SU-DHL-6 (cell line): ENCODE data around the gene SMARCAD1.

Experiments
- H2AFZ ChIP-seq: fragments of 200-600 bp; sonication (generic); 2 replicates; pipeline ENCODE4 v1.6.1; 2014; ENCODE audit warnings: low read depth, mild to moderate bottlenecking, moderate library complexity, mixed read lengths, antibody characterized with exemption, low read length; ENCODE audit not compliant: severe bottlenecking
- H3F3A ChIP-seq: fragments of 200-600 bp; shearing (Covaris generic); 2 replicates; pipeline ENCODE4 v1.6.0; 2016; ENCODE audit warnings: antibody characterized with exemption, mild to moderate bottlenecking; ENCODE audit not compliant: insufficient read depth
- H3K27ac ChIP-seq: fragments of 200-600 bp; sonication (generic); 2 replicates; pipeline ENCODE4 v1.5.1; 2016; ENCODE audit warnings: low read depth, mild to moderate bottlenecking, low read length, moderate library complexity, mixed read lengths
- H3K27me3 ChIP-seq: fragments of 200-600 bp; sonication (generic), shearing (Covaris generic); 2 replicates; pipeline ENCODE4 v1.6.0; 2014; ENCODE audit warnings: mild to moderate bottlenecking, low read length
- H3K36me3 ChIP-seq: fragments of 200-600 bp; sonication (generic); 2 replicates; pipeline ENCODE4 v1.6.1; 2014; ENCODE audit warnings: mild to moderate bottlenecking, low read length, mixed read lengths
- H3K4me2 ChIP-seq: fragments of 300-600, 200-600 bp; shearing (Covaris generic), sonication (generic); 2 replicates; pipeline ENCODE4 v1.6.0; 2014; ENCODE audit warnings: low read length, low read depth, mild to moderate bottlenecking; ENCODE audit not compliant: poor library complexity, severe bottlenecking
- H3K4me3 ChIP-seq: fragments of 200-600 bp; sonication (generic); 2 replicates; pipeline ENCODE4 v1.5.1; 2014; ENCODE audit warnings: antibody characterized with exemption, low read length, mild to moderate bottlenecking, mixed read lengths; ENCODE audit not compliant: insufficient read depth, poor library complexity, severe bottlenecking
- H3K79me2 ChIP-seq: fragments of 200-600 bp; sonication (generic); 2 replicates; pipeline ENCODE4 v1.6.1; 2014; ENCODE audit warnings: mild to moderate bottlenecking, low read length, moderate library complexity; ENCODE audit not compliant: insufficient read depth
- H3K9ac ChIP-seq: fragments of 200-600 bp; sonication (generic); 2 replicates; pipeline ENCODE4 v1.7.0; 2014; ENCODE audit warnings: mild to moderate bottlenecking, low read length
- H3K9me2 ChIP-seq: fragments of 200-600 bp; sonication (generic); replicated peaks from 2 replicates; pipeline ENCODE4 v1.6.1; 2014; ENCODE audit warnings: low read length; ENCODE audit not compliant: insufficient read depth
- H3K9me3 ChIP-seq: fragments of 200-600 bp; sonication (generic); 2 replicates; pipeline ENCODE4 v1.6.1; 2014; ENCODE audit warnings: low read length, mixed read lengths; ENCODE audit not compliant: insufficient read depth
- H4K20me1 ChIP-seq: fragments of 200-600 bp; sonication (generic); 2 replicates; pipeline ENCODE4 v1.6.1; 2014; ENCODE audit warnings: low read depth, mild to moderate bottlenecking, antibody characterized with exemption, low read length, moderate library complexity, mixed read lengths
- EZH2phosphoT487 ChIP-seq: fragments of 200-600 bp; sonication (generic), shearing (Covaris generic); conservative IDR thresholded peaks from 2 replicates; pipeline ENCODE4 v1.6.1; 2018; ENCODE audit warnings: mild to moderate bottlenecking, antibody characterized with exemption, low read length, moderate library complexity, mixed read lengths
- TF ChIP-seq, protein P1 (sequence below): fragments of 200-600 bp; sonication (generic); IDR thresholded peaks from one replicate; pipeline ENCODE4 v1.5.1; 2017; ENCODE audit warnings: antibody characterized with exemption, mild to moderate bottlenecking, low read length, moderate library complexity; ENCODE audit not compliant: insufficient read depth, poor library complexity, severe bottlenecking

SMARCAD1 gene

GRCh38 chr4:94240384-94240783 is 32.7 kb downstream of the SMARCAD1 start:
- no peaks in the 10 kb centered on the region for H3K9me3 ChIP-seq
- no peaks in the 10 kb centered on the region for H3K36me3 ChIP-seq
- no peak for TF ChIP-seq EZH2phosphoT487
- TF ChIP-seq, protein P1, sequence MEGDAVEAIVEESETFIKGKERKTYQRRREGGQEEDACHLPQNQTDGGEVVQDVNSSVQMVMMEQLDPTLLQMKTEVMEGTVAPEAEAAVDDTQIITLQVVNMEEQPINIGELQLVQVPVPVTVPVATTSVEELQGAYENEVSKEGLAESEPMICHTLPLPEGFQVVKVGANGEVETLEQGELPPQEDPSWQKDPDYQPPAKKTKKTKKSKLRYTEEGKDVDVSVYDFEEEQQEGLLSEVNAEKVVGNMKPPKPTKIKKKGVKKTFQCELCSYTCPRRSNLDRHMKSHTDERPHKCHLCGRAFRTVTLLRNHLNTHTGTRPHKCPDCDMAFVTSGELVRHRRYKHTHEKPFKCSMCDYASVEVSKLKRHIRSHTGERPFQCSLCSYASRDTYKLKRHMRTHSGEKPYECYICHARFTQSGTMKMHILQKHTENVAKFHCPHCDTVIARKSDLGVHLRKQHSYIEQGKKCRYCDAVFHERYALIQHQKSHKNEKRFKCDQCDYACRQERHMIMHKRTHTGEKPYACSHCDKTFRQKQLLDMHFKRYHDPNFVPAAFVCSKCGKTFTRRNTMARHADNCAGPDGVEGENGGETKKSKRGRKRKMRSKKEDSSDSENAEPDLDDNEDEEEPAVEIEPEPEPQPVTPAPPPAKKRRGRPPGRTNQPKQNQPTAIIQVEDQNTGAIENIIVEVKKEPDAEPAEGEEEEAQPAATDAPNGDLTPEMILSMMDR, result no peak

GRCh38 chr4:94244087-94244828 is 36.6 kb downstream of the SMARCAD1 start:
- TF ChIP-seq, protein P1, result no peak
- TF ChIP-seq EZH2phosphoT487, result no peak
- no peaks in the 10 kb centered on the region for H3F3A ChIP-seq
- no peak overlapping the region for H3K27ac ChIP-seq
- no peaks in the 10 kb centered on the region for H3K9me2 ChIP-seq
- no peaks in the 10 kb centered on the region for H3K27me3 ChIP-seq
- H4K20me1 ChIP-seq, result no peaks in the 10 kb centered on the region
- no peak overlapping the region for H3K9ac ChIP-seq
- H3K9me3 ChIP-seq, result no peaks in the 10 kb centered on the region
- H3K36me3 ChIP-seq, result no peaks in the 10 kb centered on the region
- no peaks in the 10 kb centered on the region for H3K79me2 ChIP-seq
- no peak overlapping the region for H3K4me3 ChIP-seq
- no peak overlapping the region for H3K4me2 ChIP-seq
- H2AFZ ChIP-seq, result no peak overlapping the region

More at GRCh38 chr4:94240384-94240783, 32.7 kb downstream of the SMARCAD1 start:
- no peak overlapping the region for H3K4me2 ChIP-seq
- H3K27me3 ChIP-seq, result no peaks in the 10 kb centered on the region
- no peaks in the 10 kb centered on the region for H3K79me2 ChIP-seq
- H3K9me2 ChIP-seq, result no peaks in the 10 kb centered on the region
- no peak overlapping the region for H3K27ac ChIP-seq
- H3K4me3 ChIP-seq, result no peak overlapping the region
- no peaks in the 10 kb centered on the region for H4K20me1 ChIP-seq
- no peak overlapping the region for H3K9ac ChIP-seq
- H2AFZ ChIP-seq, result no peak overlapping the region
- H3F3A ChIP-seq, result no peaks in the 10 kb centered on the region

- Histone ChIP-seq H3K4me2 (no peak overlapping the region), H4K20me1 (no peaks in the 10 kb centered on the region), H3K9me2 (no peaks in the 10 kb centered on the region), H3K4me3 (no peak overlapping the region), H3K79me2 (no peaks in the 10 kb centered on the region), H3F3A (no peaks in the 10 kb centered on the region), H3K9me3 (no peaks in the 10 kb centered on the region), H3K27ac (no peak overlapping the region), H3K9ac (no peak overlapping the region), H3K27me3 (no peaks in the 10 kb centered on the region), H3K36me3 (no peaks in the 10 kb centered on the region), H2AFZ (no peak overlapping the region)
- no peak for TF ChIP-seq EZH2phosphoT487
- TF ChIP-seq, protein P1, result no peak
Observed at GRCh38 chr4:94244829-94245185, 37.1 kb downstream of the SMARCAD1 start.
